GM19238 (cell line): ENCODE data around the gene CUEDC2.

Experiments used
- DNase-seq: peaks from one replicate; pipeline ENCODE4 v3.0.0; 2011; ENCODE audit warnings: low spot score; ENCODE audit not compliant: insufficient read length

CUEDC2 gene

DNA sequence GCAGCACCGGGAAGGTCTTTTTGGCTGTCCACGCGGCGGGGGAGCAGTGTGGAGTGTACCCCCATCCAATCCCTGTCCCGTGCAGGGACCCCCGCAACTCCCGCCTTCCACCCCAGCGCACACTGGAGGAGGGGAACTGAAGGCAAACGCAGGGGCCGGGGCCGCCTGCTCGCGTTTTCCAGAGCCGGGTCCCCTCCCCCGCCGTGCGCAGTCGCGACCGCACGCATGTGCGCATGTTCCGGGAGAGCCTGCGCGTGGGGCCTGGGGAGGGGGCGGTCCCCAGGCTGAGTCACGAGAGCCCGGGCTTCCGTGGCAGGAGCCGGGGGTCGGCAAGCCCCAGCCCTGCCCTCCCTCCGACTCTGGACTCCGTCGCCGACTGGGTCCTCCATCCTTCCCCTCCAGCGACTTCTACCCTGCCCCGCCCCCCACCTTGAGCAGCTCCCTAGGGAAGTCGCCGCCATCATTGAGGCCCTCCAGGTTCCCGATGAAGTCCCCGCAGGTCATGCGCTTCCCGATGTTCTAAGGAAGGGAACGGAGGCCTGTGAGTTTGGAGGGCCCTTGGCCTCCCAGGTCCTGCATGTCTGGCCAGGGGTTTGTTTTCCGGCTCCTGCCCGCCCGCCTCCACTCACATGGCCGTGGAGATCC lies 21.8 kb downstream of the CUEDC2 start:
- no peak for DNase-seq

DNA sequence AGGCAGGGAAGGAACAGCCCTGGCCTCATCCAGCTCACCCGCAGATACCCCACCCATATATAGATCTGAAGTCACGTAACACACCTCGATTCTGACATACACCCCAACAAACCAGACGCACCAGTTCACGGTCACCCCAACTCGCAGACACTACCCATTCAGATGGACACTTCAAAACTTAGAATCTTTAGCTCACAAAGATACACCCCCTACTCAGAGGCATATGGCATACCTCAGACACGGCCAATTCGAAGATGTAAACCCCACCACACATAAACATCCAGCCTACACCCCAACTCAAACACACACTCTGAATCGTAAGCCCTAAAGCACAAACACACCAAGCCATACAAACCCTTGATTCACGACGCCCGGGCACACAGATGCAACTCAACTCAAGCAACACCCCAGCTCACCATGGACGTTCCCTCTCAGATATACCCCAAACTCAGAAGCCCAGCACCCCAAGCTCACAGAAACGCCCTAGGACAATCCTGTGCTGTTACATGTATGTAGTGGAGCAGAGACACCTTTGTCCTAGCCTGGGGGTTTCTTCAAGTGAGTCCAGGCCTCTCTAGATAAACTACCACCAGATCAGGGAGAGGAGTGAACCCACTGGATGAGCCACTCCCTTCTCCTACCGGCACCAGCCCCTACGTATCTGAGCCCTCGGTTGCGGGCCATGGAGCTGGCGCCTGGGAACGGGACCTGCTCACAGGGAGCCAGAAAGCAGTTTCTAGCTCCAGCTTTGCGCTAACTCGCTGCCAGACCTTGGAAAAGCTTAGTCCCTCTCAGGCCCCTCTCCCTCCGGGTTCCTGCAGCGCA lies 22.6 kb downstream of the CUEDC2 start:
- no peak for DNase-seq

DNA sequence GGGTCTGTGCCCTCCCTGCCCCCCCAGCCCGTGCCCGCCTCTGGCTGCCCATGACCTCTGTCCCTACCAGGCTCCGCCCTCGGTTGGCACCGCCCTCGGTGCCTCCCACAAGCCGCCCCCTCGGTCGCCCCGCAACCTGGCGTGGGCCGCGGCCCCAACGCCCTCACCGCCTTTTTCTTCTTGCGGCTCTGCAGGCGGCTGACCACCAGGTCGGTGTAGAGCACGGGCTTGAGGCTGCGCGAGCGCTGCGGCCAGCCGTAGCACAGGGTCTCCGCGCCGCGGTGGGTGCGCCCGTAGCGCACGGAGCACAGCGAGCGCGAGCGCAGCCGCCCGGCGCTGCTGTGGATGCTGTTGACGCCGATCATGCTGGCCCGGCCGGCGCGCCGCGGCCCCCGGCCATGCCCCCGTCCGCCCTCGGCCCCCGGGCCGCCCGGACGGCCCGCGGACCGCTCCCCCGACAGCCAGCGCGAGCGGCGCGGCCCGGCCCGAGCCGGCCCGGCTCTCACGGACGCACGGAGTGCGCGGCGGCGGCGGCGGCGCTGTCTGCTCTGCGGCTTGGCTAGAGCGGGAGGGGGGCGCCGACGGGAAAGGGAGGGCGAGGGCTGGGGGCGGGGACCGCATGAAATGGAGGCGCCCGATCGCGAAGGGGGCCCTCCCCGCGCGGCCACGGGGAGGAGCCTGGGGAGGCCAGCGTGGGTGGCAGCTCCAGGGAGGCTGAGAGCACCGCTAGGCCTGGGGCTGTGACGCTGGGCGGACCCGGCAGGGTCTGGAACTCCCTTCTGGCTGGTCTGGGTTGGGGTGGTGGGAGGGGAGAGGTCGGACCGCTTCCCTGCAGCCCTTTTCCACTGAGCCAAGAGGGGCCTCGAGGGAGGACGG lies 23.4 kb downstream of the CUEDC2 start:
- DNase-seq, result no peak

DNA sequence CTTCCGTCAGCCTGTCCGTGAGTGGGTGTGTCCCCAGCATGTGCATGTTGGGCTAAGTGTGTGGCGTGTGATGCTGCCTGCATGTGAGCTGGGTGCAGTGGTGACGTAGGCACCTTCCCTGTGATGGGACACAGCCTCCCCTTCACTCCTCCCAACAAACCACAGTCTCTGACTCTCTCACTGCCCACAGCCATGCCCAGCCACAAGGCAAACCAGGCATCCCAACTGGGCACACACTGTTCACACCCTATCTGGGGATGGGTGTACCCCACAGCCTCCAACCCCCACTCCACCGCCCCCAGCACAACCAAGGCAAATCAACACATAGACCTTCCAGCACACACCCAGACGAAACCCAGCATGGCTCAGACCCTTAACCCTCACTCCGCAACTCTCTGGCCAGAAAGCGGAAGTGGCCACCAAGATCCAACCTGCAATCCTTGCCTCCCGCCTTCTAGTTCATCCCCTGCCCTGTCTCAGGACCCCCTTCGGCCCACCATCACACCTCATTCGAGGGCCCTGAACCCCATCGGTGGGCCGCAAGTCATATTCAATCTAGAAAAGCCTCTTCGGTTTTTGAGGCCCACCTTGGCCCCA lies 24.1 kb downstream of the CUEDC2 start:
- no peak for DNase-seq

DNA sequence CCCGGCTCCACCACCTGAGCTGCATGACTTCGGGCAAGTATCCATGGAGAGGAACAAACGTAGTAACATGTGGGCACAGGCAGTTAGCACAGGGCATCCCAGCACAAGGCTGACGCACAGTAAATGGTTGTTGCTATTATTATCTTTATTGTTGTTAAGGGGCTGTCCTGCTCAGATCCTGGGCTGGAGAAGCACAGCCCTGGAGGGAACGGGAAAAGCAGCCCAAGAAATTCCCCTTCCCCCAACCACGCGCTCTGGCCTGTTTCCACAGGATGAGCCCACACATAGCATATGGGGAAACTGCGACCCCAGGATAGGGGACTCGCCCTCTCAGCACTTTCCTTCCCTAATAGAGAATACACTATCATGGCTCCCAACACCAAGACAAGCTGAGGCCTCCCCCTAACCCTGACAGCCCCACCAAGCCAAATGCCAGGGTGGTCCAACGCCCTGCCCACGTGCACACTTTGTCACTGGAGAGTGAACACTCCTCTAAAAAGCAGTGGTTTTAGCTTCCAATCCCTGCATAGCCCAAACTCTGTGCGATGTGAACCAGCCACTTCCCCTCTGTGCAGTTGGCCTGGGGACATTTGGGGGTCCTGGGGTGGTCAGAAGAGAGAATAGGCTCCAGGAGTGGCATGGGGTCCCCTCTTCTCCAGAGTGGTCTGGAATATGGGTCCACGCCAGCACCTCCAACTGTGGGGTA lies 24.8 kb downstream of the CUEDC2 start:
- no peak for DNase-seq

DNA sequence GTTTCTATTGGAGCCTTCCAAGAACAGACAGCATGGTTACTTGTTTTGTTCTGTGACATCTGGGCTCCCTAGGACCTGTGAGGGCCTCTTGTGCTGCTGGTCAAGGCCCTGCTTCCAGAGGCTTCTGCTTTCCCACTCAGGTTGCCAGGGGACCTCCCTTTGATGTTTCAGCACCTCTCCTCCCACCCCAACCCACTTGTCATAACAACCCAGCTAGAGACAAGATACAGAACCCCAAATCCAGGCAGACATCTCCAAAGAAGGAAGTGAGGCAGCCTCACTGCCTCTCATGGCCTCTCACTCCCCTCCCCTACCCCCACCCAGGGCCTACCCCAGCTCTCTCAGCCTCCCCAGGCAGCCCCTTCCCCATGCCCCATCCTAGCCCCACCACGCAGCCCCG lies 25.6 kb downstream of the CUEDC2 start:
- DNase-seq, result no peak

DNA sequence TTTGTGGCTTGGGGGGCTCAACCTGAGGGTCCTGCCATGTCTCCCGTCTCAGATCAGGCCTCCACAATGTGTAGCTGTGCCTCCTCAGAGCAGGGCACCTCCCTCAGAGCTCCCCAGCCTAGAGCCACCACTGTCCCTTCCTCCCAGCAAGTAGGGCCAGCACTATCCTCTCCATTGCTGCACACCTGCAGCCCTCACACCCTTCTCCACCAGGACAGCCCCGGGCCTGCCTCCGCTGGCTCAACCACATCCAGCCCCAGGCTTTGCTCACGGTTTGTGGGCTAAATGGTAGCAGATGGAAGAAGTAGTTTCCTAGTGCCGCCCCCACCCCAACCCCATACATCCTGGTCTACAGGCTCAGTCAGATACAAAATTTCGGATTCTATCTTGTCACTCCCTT lies 26.7 kb downstream of the CUEDC2 start:
- DNase-seq, result no peak

DNA sequence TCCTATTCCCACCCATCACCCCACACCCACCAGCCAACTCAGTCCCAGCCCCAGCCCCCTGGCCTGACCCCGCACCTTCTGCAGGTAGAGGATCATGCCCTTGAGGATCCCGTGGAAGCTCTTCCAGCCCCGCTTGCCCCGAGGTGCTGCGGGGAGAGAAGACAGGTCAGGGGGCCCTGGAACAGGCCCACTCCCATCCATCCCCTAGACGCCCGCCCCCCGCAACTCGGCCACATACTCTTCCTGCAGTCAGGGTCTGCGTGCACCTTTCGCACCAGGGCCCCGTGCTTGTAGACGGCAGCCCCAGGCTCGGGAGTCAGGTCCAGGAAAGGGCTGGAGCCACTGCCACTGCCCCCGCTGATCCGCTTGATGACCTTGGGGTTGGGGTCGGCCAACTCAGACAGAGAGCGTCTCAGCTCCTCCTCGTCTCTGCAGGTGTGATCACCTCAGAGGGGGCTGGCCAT lies 27.2 kb downstream of the CUEDC2 start:
- DNase-seq, result no peak

DNA sequence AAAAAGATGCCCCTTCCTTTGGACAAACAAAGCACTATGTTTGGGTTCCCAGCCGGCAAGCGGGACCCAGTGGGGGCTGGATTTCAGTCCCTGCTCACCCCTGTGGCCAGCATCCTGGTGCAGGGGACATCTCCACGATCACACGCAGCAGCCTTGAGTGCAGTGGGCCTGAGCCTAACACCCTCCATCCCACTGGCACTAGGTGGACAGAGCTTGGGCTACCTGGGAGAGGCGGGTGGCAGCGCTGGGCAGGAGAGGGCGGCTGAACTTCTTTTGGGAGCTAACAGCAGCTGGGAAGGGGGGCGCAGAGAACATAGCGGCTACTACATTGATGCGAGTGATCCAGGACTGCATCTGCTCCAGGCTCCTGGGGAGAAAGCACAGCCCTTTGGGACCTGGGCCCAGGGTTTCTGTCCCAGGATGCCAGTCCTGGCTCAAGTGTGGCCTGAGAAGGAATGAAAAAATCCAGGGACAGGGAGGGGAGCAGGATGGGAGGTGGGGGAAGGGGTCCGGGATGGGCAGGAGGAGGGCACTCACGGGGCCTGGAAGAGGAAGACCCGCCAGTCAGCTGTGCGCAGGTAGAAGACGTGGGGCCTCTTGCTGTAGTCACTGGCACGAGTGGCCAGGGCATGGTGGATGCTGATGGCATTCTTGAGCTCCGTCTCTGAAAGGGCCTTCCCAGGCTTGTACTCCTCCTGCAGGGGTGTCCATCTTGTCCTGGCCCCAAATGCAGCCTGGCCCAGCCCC lies 27.8 kb downstream of the CUEDC2 start:
- no peak for DNase-seq

DNA sequence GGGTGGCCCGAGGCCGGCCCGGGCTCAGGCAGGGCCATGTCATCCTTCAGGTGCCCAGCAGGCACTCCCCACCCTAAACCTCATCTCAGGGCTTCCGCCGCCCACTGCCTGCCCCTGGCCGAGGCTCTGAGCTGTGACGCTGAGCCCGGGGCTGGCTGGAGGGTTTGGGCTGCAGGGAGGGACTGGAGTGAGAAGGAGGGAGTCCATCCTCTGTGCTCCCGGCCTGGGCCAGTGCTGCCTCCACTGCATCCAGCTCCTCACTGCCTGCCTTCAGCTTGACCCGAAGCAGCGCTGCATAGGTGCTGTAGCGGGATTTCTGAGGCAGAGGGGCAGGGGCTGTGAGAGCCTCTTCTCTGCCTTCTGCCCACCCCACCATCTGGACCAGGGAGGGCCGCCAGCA lies 29.3 kb downstream of the CUEDC2 start:
- DNase-seq, result no peak

DNA sequence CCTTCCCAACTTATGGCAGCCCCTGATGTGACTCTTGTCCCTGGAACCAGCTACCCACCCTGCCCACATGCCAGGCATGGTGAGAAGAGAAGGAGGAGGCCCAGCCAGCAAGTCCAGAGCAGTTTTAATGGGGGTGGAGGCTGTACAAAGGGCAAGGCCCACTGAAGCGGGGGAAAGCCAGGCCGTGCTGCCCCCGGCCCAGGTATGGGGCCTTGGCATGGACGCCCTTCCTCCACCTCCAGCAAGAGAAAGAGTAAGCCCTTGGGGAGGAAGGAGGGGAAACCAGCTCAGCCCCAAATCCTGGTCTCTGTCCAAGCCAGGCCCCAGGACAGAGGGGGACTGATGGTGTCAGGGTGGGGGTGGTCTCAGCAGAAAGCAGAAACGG lies 29.9 kb downstream of the CUEDC2 start:
- no peak for DNase-seq

DNA sequence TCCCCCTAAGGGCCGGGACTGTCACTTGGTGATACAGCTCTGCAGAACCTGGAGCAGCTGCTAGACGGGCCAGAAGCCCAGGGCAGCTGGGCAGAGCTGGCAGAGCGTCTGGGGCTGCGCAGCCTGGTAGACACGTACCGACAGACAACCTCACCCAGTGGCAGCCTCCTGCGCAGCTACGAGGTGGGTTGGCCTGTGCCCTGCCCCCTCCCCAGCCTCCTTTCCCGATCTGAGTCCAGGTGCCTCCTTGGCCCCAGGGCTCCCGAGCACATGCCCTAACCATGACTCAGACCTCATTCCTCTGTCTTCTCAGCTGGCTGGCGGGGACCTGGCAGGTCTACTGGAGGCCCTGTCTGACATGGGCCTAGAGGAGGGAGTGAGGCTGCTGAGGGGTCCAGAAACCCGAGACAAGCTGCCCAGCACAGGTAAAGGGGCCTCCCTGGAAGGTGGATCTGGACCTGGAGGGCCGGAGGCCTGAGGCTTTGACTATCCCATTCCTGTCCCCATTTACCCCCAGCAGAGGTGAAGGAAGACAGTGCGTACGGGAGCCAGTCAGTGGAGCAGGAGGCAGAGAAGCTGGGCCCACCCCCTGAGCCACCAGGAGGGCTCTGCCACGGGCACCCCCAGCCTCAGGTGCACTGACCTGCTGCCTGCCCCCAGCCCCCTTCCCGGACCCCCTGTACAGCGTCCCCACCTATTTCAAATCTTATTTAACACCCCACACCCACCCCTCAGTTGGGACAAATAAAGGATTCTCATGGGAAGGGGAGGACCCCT lies 30.5 kb downstream of the CUEDC2 start:
- no peak for DNase-seq

DNA sequence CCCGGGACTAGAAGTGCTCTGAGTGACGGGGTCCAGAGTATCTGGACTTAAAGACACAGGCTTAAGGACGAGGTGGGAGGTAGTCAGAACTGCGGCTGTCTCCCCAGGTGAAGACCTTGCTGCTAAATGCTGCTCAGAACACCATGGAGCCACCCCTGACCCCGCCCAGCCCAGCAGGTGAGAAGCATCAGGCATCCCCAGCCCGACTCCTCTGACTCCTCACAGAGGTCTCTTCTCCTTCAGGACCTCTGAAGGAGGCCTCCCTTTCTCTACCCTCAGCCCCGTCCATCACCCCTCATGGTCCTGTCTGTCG lies 31.1 kb downstream of the CUEDC2 start:
- DNase-seq, result no peak

DNA sequence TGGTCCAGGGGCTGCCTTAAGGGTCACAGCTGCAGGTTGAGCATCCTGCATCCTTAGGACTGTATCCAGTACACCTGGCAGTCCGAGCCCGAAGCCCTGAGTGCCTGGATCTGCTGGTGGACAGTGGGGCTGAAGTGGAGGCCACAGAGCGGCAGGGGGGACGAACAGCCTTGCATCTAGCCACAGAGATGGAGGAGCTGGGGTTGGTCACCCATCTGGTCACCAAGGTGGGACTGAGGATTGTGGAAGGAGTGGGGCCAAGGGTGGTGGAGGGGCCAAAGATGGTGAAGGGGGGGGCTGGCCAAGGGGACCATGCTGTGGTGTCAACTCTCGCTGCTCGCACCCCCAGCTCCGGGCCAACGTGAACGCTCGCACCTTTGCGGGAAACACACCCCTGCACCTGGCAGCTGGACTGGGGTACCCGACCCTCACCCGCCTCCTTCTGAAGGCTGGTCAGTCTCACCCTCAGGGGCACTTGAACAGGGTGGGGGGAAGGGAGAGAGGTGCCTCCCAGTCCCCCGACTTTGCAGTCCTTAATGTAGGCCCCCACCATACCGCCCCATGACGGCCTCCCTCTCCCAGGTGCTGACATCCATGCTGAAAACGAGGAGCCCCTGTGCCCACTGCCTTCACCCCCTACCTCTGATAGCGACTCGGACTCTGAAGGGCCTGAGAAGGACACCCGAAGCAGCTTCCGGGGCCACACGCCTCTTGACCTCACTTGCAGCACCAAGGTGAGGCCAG lies 31.6 kb downstream of the CUEDC2 start:
- no peak for DNase-seq

DNA sequence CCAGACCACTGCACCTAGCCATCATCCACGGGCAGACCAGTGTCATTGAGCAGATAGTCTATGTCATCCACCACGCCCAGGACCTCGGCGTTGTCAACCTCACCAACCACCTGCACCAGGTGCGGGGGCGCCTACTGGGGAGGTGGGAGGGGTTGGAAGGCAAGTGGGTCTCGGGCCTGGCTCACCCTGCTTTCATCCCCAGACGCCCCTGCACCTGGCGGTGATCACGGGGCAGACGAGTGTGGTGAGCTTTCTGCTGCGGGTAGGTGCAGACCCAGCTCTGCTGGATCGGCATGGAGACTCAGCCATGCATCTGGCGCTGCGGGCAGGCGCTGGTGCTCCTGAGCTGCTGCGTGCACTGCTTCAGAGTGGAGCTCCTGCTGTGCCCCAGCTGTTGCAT lies 32.3 kb downstream of the CUEDC2 start:
- no peak for DNase-seq

DNA sequence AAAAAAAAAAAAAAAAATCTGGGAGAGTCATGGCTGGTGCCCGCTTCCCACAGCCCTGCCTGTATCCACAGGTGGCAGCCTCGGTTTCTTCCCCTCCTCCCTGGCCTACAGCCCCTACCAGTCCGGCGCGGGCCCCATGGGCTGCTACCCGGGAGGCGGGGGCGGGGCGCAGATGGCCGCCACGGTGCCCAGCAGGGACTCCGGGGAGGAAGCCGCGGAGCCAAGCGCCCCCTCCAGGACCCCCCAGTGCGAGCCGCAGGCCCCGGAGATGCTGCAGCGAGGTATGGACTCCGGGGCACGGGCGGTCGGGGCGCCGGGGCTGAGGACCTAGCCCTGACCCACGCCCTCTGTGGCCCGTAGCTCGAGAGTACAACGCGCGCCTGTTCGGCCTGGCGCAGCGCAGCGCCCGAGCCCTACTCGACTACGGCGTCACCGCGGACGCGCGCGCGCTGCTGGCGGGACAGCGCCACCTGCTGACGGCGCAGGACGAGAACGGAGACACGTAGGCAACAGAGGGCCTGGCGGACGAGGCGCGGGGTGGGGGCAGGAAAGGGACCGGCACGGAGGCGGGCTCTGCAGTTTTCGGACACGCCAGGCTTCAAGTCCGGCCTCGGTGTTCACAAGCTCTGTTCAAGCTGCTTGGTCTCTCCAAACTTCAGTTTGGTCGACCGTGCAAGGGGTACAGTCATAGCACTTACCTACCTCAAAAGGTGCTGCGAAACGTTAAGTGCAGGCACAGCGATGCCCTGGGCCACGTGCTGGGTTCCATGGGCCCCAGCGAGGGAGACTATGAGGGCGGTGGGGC lies 33.0 kb downstream of the CUEDC2 start:
- peak; percentile 86 for DNase-seq

DNA sequence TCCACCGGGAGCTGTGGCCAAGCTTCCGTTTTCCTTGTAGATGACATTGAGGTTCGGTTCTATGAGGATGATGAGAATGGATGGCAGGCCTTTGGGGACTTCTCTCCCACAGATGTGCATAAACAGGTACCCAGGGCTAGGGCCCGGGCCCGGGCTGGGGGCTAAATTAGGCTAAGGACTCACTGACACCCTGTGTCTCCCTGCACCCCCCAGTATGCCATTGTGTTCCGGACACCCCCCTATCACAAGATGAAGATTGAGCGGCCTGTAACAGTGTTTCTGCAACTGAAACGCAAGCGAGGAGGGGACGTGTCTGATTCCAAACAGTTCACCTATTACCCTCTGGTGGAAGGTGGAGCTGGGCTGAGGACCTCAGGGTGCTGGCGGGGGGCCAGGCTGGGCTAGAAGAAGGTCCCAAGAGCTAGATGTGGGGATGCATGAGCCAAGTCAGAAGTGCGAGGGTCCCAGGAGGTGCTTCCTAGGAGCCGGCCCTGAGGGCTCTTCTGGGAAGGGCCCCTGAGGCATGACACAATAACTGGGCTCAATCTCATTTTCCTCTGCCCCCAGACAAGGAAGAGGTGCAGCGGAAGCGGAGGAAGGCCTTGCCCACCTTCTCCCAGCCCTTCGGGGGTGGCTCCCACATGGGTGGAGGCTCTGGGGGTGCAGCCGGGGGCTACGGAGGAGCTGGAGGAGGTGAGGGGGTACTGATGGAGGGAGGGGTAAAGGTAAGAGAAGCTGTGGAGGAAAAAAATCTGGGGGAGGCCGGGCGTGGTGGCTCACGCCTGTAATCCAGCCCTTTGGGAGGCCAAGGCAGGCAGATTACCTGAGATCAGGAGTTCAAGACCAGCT lies 34.0 kb downstream of the CUEDC2 start:
- DNase-seq, result no peak
